Panc1 (cell line): ENCODE results near the gene FABP1. TPM values are rescaled to one million over a fixed set of nuclear protein-coding genes. Genes with fewer than 3 reads are reported as not detected.

Source experiments
- ATAC-seq: fragments of 200-7000 bp; cut with Tn5 transposase; 2 replicates; pipeline ENCODE4 v1.9.1; 2020; ENCODE audit warnings: mild to moderate bottlenecking, moderate library complexity
- BruUV-seq: library from RNA; stranded (reverse); fragments of 400-500 nt; replicated peaks from 2 replicates; lab custom pipeline; 2021; lab: Mats Ljungman, UMichigan
- CTCF ChIA-PET: fragments of 300-600 bp; sonication (Branson Sonifier 250); formaldehyde crosslinking; loops from one replicate; lab custom pipeline; 2022; ENCODE audit warnings: antibody characterized with exemption; lab: Charles Lee
- POLR2A ChIA-PET: fragments of 300-600 bp; sonication (Branson Sonifier 250); formaldehyde crosslinking; loops from one replicate; lab custom pipeline; 2022; ENCODE audit warnings: antibody characterized with exemption; lab: Charles Lee
- DNase-seq: peaks from one replicate; pipeline ENCODE4 v3.0.0-alpha.2; 2010; ENCODE audit warnings: low read depth, low spot score
- H3K27ac ChIP-seq: 2 replicates; pipeline ENCODE4 v1.5.1; 2011; ENCODE audit warnings: mild to moderate bottlenecking, low read length, inconsistent platforms
- H3K27me3 ChIP-seq: fragments of 200-500 bp; sonication (Bioruptor generic); 2 replicates; pipeline ENCODE4 v1.6.0; 2014; ENCODE audit warnings: low read length, inconsistent platforms; ENCODE audit not compliant: control insufficient read depth, insufficient read depth
- H3K36me3 ChIP-seq: fragments of 200-500 bp; sonication (Bioruptor generic); 2 replicates; pipeline ENCODE4 v1.5.1; 2014; ENCODE audit warnings: inconsistent platforms, mild to moderate bottlenecking, low read length, moderate library complexity; ENCODE audit not compliant: control insufficient read depth, insufficient read depth
- H3K4me1 ChIP-seq: 2 replicates; pipeline ENCODE4 v1.5.1; 2011; ENCODE audit warnings: inconsistent platforms, mild to moderate bottlenecking, low read length, moderate library complexity; ENCODE audit not compliant: control insufficient read depth, insufficient read depth
- H3K4me3 ChIP-seq, 2 experiments: 2 replicates each; pipeline ENCODE4 v1.5.1; 2011 to 2012; ENCODE audit warnings: low read depth in 2 of 2, low read length in 2 of 2, mild to moderate bottlenecking in 2 of 2, inconsistent platforms in 1 of 2, moderate library complexity in 1 of 2
- H3K9me3 ChIP-seq: fragments of 200-500 bp; sonication (Bioruptor generic); 2 replicates; pipeline ENCODE4 v1.5.1; 2014; ENCODE audit warnings: low read depth, mild to moderate bottlenecking, inconsistent platforms, low read length, moderate library complexity; ENCODE audit not compliant: control insufficient read depth, insufficient read depth
- POLR2AphosphoS5 ChIP-seq: IDR thresholded peaks from 2 replicates; pipeline ENCODE4 v1.6.1; 2012; ENCODE audit warnings: mild to moderate bottlenecking, low read depth, low read length, moderate library complexity
- REST ChIP-seq, 2 experiments: IDR thresholded peaks; 2 replicates each; pipeline ENCODE4 v1.6.1; 2011 to 2012; ENCODE audit warnings: low read depth in 2 of 2, control low read depth in 1 of 2, low read length in 1 of 2, mild to moderate bottlenecking in 1 of 2, moderate library complexity in 1 of 2; ENCODE audit not compliant: insufficient read depth in 1 of 2
- SIN3A ChIP-seq: IDR thresholded peaks from 2 replicates; pipeline ENCODE4 v1.6.1; 2012; ENCODE audit warnings: low read depth, mild to moderate bottlenecking, low read length, moderate library complexity, borderline replicate concordance; ENCODE audit not compliant: insufficient read depth
- TCF7L2 ChIP-seq: IDR thresholded peaks from 2 replicates; pipeline ENCODE4 v1.6.1; 2011; ENCODE audit warnings: mild to moderate bottlenecking, low read depth, low read length, inconsistent platforms
- in situ Hi-C: cut with HindIII; loops from 2 replicates; pipeline ENCODE4 v1.10.0; 2016; ENCODE audit warnings: low sequenced_read_pairs, low pct_unique_long_range_greater_than_20kb
- intact Hi-C: fragments of 100-400 bp; cut with micrococcal nuclease; formaldehyde crosslinking; loops from one replicate; pipeline ENCODE4 v1.10.0; 2022; ENCODE audit not compliant: unreplicated experiment
- total RNA-seq: library from RNA; stranded (reverse); gene quantifications from one replicate; pipeline ENCODE4 v1.2.1, GENCODE V29; 2021; ENCODE audit not compliant: unreplicated experiment
- TF ChIP-seq, protein P1 (sequence below): fragments of 450-650 bp; IDR thresholded peaks from 2 replicates; pipeline ENCODE4 v1.5.1; 2017; ENCODE audit warnings: mild to moderate bottlenecking

FABP1 gene
- total RNA-seq, 1 experiment from 2014 or later: 0.36 TPM

- TF ChIP-seq, protein P1, sequence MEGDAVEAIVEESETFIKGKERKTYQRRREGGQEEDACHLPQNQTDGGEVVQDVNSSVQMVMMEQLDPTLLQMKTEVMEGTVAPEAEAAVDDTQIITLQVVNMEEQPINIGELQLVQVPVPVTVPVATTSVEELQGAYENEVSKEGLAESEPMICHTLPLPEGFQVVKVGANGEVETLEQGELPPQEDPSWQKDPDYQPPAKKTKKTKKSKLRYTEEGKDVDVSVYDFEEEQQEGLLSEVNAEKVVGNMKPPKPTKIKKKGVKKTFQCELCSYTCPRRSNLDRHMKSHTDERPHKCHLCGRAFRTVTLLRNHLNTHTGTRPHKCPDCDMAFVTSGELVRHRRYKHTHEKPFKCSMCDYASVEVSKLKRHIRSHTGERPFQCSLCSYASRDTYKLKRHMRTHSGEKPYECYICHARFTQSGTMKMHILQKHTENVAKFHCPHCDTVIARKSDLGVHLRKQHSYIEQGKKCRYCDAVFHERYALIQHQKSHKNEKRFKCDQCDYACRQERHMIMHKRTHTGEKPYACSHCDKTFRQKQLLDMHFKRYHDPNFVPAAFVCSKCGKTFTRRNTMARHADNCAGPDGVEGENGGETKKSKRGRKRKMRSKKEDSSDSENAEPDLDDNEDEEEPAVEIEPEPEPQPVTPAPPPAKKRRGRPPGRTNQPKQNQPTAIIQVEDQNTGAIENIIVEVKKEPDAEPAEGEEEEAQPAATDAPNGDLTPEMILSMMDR: no peak
- TF ChIP-seq SIN3A: no peak
- no peak for TF ChIP-seq TCF7L2
- no peak overlapping the region for H3K4me3 ChIP-seq
- no peaks in the 10 kb centered on the region for H3K27me3 ChIP-seq
- in situ Hi-C loops: no loop called here
- no peak for DNase-seq
- CTCF ChIA-PET: no interaction called here
- H3K27ac ChIP-seq: no peak overlapping the region
- H3K9me3 ChIP-seq: no peaks in the 10 kb centered on the region
- POLR2A ChIA-PET: no interaction called here
- BruUV-seq: no TSS peak
- H3K36me3 ChIP-seq: no peaks in the 10 kb centered on the region
- no peak for ATAC-seq
- no peaks in the 10 kb centered on the region for H3K4me1 ChIP-seq
- intact Hi-C loops: no loop called here
Measured at GRCh38 chr2:88165332-88166003, 37.6 kb upstream of the FABP1 start.

DNA sequence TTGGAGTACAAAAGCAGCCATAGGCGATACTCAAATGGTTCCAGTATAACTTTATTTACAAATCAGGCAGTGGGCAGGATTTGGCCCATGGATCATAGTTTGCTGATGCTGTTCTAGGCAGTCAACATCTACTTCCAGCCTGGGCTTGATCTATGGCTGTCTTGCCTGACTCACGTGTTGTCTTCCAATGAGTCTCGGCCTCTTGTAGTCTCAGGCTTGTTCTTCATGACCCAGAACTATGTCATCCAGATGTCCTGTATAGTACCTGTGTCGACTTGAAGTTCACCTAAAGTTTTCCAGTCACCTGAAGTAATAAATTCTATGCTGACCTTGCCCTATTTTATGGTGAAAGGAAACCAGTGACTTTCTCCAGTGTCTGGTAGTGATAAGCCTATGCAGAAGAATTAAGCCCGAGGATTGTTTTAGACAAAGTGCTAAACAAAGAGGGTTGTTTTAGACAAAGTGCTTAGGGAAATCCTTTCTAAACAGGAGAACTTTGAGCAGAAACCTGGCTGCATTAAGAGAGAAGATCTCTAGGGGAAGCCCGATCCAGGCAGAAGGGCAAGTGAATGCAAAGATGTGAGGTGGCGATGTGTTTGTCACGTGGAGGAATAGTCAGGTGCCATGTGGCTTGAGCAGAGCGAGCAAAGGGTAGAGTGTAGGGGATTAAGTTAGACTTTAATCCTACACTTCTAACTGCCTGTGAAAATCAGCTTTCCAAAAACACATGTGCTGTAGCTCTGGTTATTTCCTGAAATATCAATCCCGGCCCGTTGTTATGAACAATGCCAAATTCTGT, 33.8 kb upstream of the FABP1 start:
- no peak overlapping the region for H3K27ac ChIP-seq
- BruUV-seq: no TSS peak
- TF ChIP-seq TCF7L2: no peak
- TF ChIP-seq REST (IDR thresholded peaks at IDR 0.05; ENCODE audit: insufficient read depth in 1 of 2, low read depth in 2 of 2, low read length in 1 of 2): no peak
- TF ChIP-seq POLR2AphosphoS5: no peak
- TF ChIP-seq SIN3A: no peak
- TF ChIP-seq, protein P1: no peak
- no peaks in the 10 kb centered on the region for H3K27me3 ChIP-seq
- no peaks in the 10 kb centered on the region for H3K4me1 ChIP-seq
- ATAC-seq (no peak), DNase-seq (no peak)
- in situ Hi-C loops: no loop called here
- CTCF ChIA-PET: interaction anchor here (2.9 kb wide), 1 partner anchor 101 kb away, joined by 43 read pairs; no protein-coding TSS in a partner anchor
- H3K9me3 ChIP-seq: no peaks in the 10 kb centered on the region
- H3K36me3 ChIP-seq: no peaks in the 10 kb centered on the region
- POLR2A ChIA-PET: no interaction called here
- no peak overlapping the region for H3K4me3 ChIP-seq
- intact Hi-C loops: no loop called here
